Body of pancreas (tissue), 4 donors: ENCODE measurements around the gene MCM10. TPM values are rescaled to one million over a fixed set of nuclear protein-coding genes. Genes with fewer than 3 reads are reported as not detected.
"Not testable (repeated sequence)": the region's sequence is repeated elsewhere in the genome, so short reads cannot be mapped to it uniquely, and the experiment has no call there.

Source experiments
- ATAC-seq: fragments of 150-250 bp; one replicate; pipeline ENCODE4 v1.9.1; 2016
- DNase-seq, 4 donors: peaks; one replicate each; pipeline ENCODE4 v3.0.0-alpha.2; 2019
- H3K27ac ChIP-seq, 4 donors: fragments of 200-600 bp; sonication (generic); 1 replicate in 3 of 4; 2 replicates in 1 of 4; pipeline versions ENCODE4 v1.5.1 to v1.6.1; 2016 to 2019; ENCODE audit warnings: mild to moderate bottlenecking in 1 of 4, mixed read lengths in 1 of 4, moderate library complexity in 1 of 4
- H3K27me3 ChIP-seq, 2 donors: fragments of 200-600 bp; sonication (generic); one replicate each; pipeline ENCODE4 v1.6.0; 2016; ENCODE audit warnings: mild to moderate bottlenecking in 1 of 2
- H3K36me3 ChIP-seq, 2 donors: fragments of 200-600 bp; sonication (generic); replicated peaks in 1 of 2; 2 replicates each; pipeline ENCODE4 v1.5.1; 2016; ENCODE audit warnings: low read depth in 2 of 2; ENCODE audit not compliant: insufficient read depth in 1 of 2
- H3K4me1 ChIP-seq: fragments of 200-600 bp; sonication (generic); one replicate; pipeline ENCODE4 v1.6.0; 2016
- H3K4me3 ChIP-seq, 2 donors: fragments of 200-600 bp; sonication (generic); 1 replicate in 1 of 2; 2 replicates in 1 of 2; pipeline ENCODE4 v1.5.1; 2016 to 2019
- H3K9me3 ChIP-seq, 3 donors: fragments of 200-600 bp; sonication (generic); 1 replicate in 2 of 3; 2 replicates in 1 of 3; pipeline ENCODE4 v1.5.1; 2016
- POLR2A ChIP-seq, 3 donors: fragments of 450-650 bp; IDR thresholded peaks; one replicate each; pipeline ENCODE4 v1.6.1; 2016; ENCODE audit warnings: antibody characterized with exemption in 3 of 3, mild to moderate bottlenecking in 2 of 3
- WGBS, 2 donors: methylation state at CpG; one replicate each; pipeline ENCODE4 v1.1.5; 2017; 5-methylcytosine and 5-hydroxymethylcytosine counted together
- intact Hi-C: fragments of 100-400 bp; cut with DNase I; formaldehyde crosslinking; loops from one replicate; pipeline ENCODE4 v1.15.1; 2023
- total RNA-seq, 2 donors: library from RNA; depleted of rRNA; stranded (reverse); fragments of >200 nt; gene quantifications; one replicate each; pipeline ENCODE4 v1.1.0, GENCODE V29; 2016
- TF ChIP-seq, protein P1 (sequence below), 7 experiments: fragments of 450-650 bp in 4 of 7; fragments of 200-600 bp in 3 of 7; sonication (generic) in 3 of 7; IDR thresholded peaks; one replicate each; pipeline ENCODE4 v1.5.1; 2016 to 2019; ENCODE audit warnings: antibody characterized with exemption in 7 of 7

The MCM10 gene
- total RNA-seq, 2 donors from 2014 or later = 0.26 TPM; not detected in 1

- no peaks in the 10 kb centered on the region for H3K9me3 ChIP-seq
- intact Hi-C loops = no loop called here
- WGBS, 2 donors = 57 to 75% methylated on average over 2 to 13 of the region's 14 CpGs
- no peak for TF ChIP-seq POLR2A (IDR thresholded peaks at IDR 0.05)
- TF ChIP-seq, protein P1, sequence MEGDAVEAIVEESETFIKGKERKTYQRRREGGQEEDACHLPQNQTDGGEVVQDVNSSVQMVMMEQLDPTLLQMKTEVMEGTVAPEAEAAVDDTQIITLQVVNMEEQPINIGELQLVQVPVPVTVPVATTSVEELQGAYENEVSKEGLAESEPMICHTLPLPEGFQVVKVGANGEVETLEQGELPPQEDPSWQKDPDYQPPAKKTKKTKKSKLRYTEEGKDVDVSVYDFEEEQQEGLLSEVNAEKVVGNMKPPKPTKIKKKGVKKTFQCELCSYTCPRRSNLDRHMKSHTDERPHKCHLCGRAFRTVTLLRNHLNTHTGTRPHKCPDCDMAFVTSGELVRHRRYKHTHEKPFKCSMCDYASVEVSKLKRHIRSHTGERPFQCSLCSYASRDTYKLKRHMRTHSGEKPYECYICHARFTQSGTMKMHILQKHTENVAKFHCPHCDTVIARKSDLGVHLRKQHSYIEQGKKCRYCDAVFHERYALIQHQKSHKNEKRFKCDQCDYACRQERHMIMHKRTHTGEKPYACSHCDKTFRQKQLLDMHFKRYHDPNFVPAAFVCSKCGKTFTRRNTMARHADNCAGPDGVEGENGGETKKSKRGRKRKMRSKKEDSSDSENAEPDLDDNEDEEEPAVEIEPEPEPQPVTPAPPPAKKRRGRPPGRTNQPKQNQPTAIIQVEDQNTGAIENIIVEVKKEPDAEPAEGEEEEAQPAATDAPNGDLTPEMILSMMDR (IDR thresholded peaks at IDR 0.05) = no peak
- no peak overlapping the region for H3K4me3 ChIP-seq
- no peak for ATAC-seq
- no peak for DNase-seq
- no peaks in the 10 kb centered on the region for H3K4me1 ChIP-seq
- no peaks in the 10 kb centered on the region for H3K27me3 ChIP-seq
- H3K27ac ChIP-seq = no peak overlapping the region
- no peaks in the 10 kb centered on the region for H3K36me3 ChIP-seq
These were observed 72.0 kb downstream of the MCM10 start for GRCh38 chr10:13233358-13233757.

GRCh38 chr10:13234172-13234571, 72.8 kb downstream of the MCM10 start, which contains the start of gene UCMA:
Gene UCMA, minus strand, starts transcription at chr10:13234374. Its CDS starts 116 bp downstream, at chr10:13234258.
- Histone ChIP-seq H3K4me3 (no peak within 1 kb of the TSS), H3K9me3 (no peaks in the 10 kb centered on the region), H3K27ac (no peak within 1 kb of the TSS), H3K27me3 (no peaks in the 10 kb centered on the region), H3K36me3 (no peaks in the 10 kb centered on the region), H3K4me1 (no peaks in the 10 kb centered on the region)
- 69 to 70% methylated on average over 10 of the region's 10 CpGs for WGBS, 2 donors
- ATAC-seq (no peak), DNase-seq (no peak)
- intact Hi-C loops = no loop called here
- TF ChIP-seq POLR2A (IDR thresholded peaks at IDR 0.05) = no peak
- TF ChIP-seq, protein P1 (IDR thresholded peaks at IDR 0.05) = no peak

GRCh38 chr10:13234736-13235135, 73.4 kb downstream of the MCM10 start:
- intact Hi-C loops, H3K27ac ChIP-seq, H3K27me3 ChIP-seq, H3K36me3 ChIP-seq, H3K4me1 ChIP-seq, DNase-seq, ATAC-seq, H3K4me3 ChIP-seq, H3K9me3 ChIP-seq: not testable (repeated sequence)
- 76 to 77% methylated on average over 12 to 13 of the region's 13 CpGs for WGBS, 2 donors

- Histone ChIP-seq H3K27me3 (no peaks in the 10 kb centered on the region), H3K4me3 (no peak overlapping the region), H3K9me3 (no peaks in the 10 kb centered on the region), H3K27ac (no peak overlapping the region), H3K4me1 (no peaks in the 10 kb centered on the region), H3K36me3 (no peaks in the 10 kb centered on the region)
- no peak for DNase-seq
- intact Hi-C loops = no loop called here
- no peak for ATAC-seq
- WGBS, 2 donors = 68 to 69% methylated on average over 8 of the region's 8 CpGs
- TF ChIP-seq, protein P1 (IDR thresholded peaks at IDR 0.05) = no peak
- TF ChIP-seq POLR2A (IDR thresholded peaks at IDR 0.05) = no peak
These were observed 75.3 kb downstream of the MCM10 start for GRCh38 chr10:13236638-13237037.

DNA sequence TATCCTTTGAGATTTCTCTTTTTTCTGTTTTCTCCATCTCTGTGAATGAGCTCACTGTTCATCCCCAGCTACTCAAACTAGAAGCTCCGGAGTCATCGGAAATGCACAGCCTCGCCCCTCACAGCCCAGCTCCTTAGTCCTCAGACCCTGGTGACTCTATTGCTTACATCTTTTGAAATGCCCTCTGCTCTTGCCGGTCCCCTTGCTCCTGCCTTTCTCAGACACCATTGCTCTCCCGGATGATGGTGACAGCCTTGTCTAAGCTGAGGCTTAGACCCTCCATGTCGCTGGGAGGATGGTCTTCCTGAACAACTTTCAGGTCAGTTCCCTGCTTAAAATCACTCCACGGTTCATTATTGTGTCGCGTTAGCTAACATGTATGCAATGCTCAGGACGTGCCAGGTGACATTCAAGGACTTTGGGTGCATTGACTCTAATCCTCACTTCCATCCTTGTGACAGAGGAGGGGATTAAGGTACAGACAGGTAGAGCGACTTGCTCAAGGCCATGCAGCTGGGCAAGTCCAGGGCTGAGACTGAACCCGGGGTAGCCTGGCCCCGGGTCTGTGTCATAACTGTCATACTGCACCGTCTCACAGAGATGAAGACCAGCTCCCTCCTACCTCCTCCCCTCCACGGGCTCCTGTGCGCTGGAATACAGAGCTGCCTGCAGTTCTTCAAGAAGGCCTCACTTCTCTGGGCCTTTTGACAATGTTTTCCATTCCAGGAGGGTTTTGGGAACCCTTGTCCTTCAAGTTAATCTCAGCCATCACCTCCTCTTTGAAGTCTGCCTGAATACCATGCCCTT, 77.1 kb downstream of the MCM10 start:
- TF ChIP-seq, protein P1 (IDR thresholded peaks at IDR 0.05) = no peak
- no peak for TF ChIP-seq POLR2A (IDR thresholded peaks at IDR 0.05)
- H3K27me3 ChIP-seq = no peaks in the 10 kb centered on the region

More for the DNA sequence above, 77.1 kb downstream of the MCM10 start:
- H3K4me3 ChIP-seq = no peak overlapping the region
- H3K4me1 ChIP-seq = no peaks in the 10 kb centered on the region
- 72 to 79% methylated on average over 12 to 16 of the region's 16 CpGs for WGBS, 2 donors
- H3K27ac ChIP-seq = no peak overlapping the region
- intact Hi-C loops = no loop called here
- DNase-seq (no peak), ATAC-seq (no peak)
- H3K9me3 ChIP-seq = no peaks in the 10 kb centered on the region
- no peaks in the 10 kb centered on the region for H3K36me3 ChIP-seq
